Gastroesophageal sphincter (tissue), 3 donors: ENCODE results near the gene GNB1.

Source experiments
- EP300 ChIP-seq: sonication (generic); formaldehyde crosslinking; IDR thresholded peaks from one replicate; pipeline ENCODE4 v1.6.1; 2017; ENCODE audit warnings: antibody characterized with exemption, mild to moderate bottlenecking
- POLR2A ChIP-seq, 2 donors: fragments of 450-650 bp; IDR thresholded peaks; one replicate each; pipeline ENCODE4 v1.6.1; 2017; ENCODE audit warnings: antibody characterized with exemption in 2 of 2, mild to moderate bottlenecking in 2 of 2, moderate library complexity in 1 of 2
- POLR2AphosphoS5 ChIP-seq: sonication (generic); formaldehyde crosslinking; IDR thresholded peaks from one replicate; pipeline ENCODE4 v1.6.1; 2017; ENCODE audit warnings: antibody characterized with exemption
- TF ChIP-seq, protein P1 (sequence below), 4 experiments: fragments of 200-600 bp in 2 of 4; fragments of 450-650 bp in 2 of 4; sonication (generic) in 1 of 4; IDR thresholded peaks; one replicate each; pipeline ENCODE4 v1.5.1; 2017 to 2019; ENCODE audit warnings: antibody characterized with exemption in 4 of 4, mild to moderate bottlenecking in 2 of 4, moderate library complexity in 2 of 4

DNA sequence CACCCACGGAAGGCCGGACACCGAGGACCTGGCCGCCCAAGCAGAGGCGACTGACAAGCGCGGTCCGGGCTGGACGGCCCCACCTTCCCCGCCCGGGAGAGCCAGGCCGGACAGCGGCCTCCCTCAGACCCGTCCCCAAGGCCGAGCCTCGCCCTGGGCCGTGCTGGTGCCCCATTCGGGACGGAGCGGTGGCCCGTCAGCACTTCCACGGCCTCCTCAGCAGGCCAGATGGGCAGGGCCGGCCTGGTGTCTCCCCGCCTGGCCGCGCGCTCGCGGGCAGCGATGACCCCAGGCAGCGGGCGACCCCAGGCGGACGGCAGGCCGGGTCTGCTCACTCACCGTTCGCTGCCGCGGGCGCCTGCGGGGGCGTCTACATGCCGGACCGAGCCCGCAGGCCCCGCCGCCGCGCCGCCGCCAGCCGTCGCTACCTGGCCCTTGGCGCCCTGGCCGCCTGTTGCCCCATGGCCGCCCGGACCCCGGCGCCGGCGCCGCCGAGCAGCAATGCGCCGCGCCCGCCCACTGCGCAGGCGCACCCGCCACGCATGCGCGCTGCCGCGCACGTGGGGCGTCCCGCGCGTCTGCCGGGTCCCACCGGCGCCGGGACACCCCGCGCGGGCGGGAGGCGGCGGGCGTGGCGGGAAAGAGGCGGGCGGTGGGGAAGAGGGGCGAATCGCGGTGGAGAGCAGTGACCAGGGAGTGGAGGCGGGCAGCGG is 112.8 kb downstream of the GNB1 start, which contains the start of gene NADK:
- no peak for TF ChIP-seq POLR2AphosphoS5
- TF ChIP-seq, protein P1, sequence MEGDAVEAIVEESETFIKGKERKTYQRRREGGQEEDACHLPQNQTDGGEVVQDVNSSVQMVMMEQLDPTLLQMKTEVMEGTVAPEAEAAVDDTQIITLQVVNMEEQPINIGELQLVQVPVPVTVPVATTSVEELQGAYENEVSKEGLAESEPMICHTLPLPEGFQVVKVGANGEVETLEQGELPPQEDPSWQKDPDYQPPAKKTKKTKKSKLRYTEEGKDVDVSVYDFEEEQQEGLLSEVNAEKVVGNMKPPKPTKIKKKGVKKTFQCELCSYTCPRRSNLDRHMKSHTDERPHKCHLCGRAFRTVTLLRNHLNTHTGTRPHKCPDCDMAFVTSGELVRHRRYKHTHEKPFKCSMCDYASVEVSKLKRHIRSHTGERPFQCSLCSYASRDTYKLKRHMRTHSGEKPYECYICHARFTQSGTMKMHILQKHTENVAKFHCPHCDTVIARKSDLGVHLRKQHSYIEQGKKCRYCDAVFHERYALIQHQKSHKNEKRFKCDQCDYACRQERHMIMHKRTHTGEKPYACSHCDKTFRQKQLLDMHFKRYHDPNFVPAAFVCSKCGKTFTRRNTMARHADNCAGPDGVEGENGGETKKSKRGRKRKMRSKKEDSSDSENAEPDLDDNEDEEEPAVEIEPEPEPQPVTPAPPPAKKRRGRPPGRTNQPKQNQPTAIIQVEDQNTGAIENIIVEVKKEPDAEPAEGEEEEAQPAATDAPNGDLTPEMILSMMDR (IDR thresholded peaks at IDR 0.05) = peak in 2 of 4 experiments; percentile 2 to 12
- TF ChIP-seq EP300 = no peak
- TF ChIP-seq POLR2A (IDR thresholded peaks at IDR 0.05) = peak in 1 of 2 donors; percentile 78
